Kidney epithelial cell (primary cell): ENCODE results near the gene THADA. TPM values are rescaled to one million over a fixed set of nuclear protein-coding genes. Genes with fewer than 3 reads are reported as not detected.

Source experiments
- DNase-seq: peaks from one replicate; pipeline ENCODE4 v3.0.0-alpha.2; 2010; ENCODE audit warnings: low read depth
- H3K27me3 ChIP-seq: 2 replicates; pipeline ENCODE4 v1.6.0; 2011; ENCODE audit warnings: low read length; ENCODE audit not compliant: control insufficient read depth, insufficient read depth
- H3K36me3 ChIP-seq: 2 replicates; pipeline ENCODE4 v1.5.1; 2011; ENCODE audit warnings: low read length; ENCODE audit not compliant: control insufficient read depth, insufficient read depth
- H3K4me3 ChIP-seq: 2 replicates; pipeline ENCODE4 v1.5.1; 2011; ENCODE audit warnings: low read depth, mild to moderate bottlenecking, control low read depth, low read length
- total RNA-seq: library from RNA; depleted of rRNA; stranded (reverse); fragments of >200 nt; gene quantifications from 2 replicates; pipeline ENCODE4 v1.2.3, GENCODE V29; 2015
- TF ChIP-seq, protein P1 (sequence below): IDR thresholded peaks from 2 replicates; pipeline ENCODE4 v1.5.1; 2011; ENCODE audit warnings: mild to moderate bottlenecking, moderate library complexity, low read length, control low read depth, inconsistent platforms; ENCODE audit not compliant: insufficient read depth, poor library complexity, severe bottlenecking

Gene THADA
- total RNA-seq, 1 donor from 2014 or later = 21.5 TPM

DNA sequence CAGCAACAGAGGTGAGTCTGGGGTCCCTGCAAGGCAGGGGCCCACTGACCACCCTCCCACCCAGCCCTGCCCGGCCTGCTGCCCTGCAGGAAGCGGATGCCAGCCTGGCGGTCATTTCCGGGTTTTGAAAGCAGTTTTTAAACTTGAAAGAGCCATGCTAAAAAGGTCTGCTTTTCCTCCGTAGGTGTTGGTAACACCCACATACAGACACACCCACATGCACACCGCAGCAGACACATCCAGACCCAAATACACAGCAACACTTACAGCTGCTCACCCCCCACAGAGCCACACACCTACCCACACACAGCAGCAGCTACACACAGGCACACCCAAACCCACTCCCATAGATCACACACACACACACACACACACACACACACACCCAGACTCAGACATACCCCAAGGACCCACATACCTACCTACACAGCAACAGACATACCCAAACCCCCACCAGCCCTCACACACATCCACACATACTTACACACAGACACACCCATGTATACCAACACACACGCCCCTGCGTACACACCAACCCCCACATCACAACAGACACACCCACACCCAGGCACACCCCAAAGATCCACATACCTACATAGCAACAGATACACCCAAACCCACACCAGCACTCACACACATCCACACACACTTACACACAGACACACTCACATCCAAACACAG, 377.0 kb downstream of the THADA start:
- TF ChIP-seq, protein P1, sequence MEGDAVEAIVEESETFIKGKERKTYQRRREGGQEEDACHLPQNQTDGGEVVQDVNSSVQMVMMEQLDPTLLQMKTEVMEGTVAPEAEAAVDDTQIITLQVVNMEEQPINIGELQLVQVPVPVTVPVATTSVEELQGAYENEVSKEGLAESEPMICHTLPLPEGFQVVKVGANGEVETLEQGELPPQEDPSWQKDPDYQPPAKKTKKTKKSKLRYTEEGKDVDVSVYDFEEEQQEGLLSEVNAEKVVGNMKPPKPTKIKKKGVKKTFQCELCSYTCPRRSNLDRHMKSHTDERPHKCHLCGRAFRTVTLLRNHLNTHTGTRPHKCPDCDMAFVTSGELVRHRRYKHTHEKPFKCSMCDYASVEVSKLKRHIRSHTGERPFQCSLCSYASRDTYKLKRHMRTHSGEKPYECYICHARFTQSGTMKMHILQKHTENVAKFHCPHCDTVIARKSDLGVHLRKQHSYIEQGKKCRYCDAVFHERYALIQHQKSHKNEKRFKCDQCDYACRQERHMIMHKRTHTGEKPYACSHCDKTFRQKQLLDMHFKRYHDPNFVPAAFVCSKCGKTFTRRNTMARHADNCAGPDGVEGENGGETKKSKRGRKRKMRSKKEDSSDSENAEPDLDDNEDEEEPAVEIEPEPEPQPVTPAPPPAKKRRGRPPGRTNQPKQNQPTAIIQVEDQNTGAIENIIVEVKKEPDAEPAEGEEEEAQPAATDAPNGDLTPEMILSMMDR = no peak
- H3K4me3 ChIP-seq = no peak overlapping the region
- DNase-seq = no peak
- H3K36me3 ChIP-seq = peaks cover 1% of the 10 kb centered on the region
- H3K27me3 ChIP-seq = no peaks in the 10 kb centered on the region

- TF ChIP-seq, protein P1 = no peak
- Histone ChIP-seq H3K27me3 (no peaks in the 10 kb centered on the region), H3K36me3 (no peaks in the 10 kb centered on the region), H3K4me3 (no peak overlapping the region)
- no peak for DNase-seq
Observed at GRCh38 chr2:43218155-43218701, 377.6 kb downstream of the THADA start.

DNA sequence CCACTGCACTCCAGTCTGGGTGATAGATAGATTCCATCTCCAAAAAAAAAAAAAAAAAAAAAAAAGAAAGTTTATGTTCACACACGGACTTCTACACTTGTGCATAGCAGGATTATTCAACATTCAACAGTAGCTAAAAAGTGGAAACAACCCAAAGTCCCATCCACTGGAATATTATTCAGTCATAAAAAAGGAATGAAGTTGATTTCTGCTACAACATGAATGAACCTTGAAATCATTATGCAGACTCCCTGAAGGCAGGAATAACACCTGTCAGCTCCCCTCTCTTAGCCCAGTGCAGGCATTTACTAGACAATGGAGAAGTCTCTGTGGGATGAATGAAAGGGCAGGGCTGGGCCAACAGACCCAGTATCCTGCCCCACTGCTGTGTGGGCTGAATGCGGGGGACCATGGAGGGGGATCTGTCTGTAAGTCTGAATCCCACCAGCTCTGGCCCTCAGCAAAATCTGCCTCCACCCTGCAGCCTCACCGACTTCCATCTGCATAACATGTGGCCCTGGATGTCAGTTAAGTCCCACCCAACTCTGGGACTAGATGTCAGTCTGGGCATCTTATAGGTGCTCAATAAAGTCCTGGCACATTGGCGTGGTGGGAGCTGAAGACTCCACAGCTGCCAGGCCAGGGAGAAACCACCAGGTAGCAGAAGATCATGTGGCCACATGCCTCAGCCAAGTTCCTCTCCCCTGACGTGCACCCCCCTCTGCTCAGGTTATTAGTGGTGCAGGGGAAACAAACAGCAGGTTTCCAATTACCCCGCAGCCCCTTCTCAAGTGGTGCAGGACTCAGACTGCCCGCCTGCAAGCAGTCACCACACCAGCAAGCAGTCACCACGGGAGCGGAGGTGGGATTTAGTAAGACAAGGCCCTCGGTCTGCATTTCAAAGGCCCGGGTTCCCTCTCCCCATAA, 378.3 kb downstream of the THADA start:
- Histone ChIP-seq H3K4me3 (no peak overlapping the region), H3K27me3 (no peaks in the 10 kb centered on the region), H3K36me3 (no peaks in the 10 kb centered on the region)
- TF ChIP-seq, protein P1 = no peak
- no peak for DNase-seq

DNA sequence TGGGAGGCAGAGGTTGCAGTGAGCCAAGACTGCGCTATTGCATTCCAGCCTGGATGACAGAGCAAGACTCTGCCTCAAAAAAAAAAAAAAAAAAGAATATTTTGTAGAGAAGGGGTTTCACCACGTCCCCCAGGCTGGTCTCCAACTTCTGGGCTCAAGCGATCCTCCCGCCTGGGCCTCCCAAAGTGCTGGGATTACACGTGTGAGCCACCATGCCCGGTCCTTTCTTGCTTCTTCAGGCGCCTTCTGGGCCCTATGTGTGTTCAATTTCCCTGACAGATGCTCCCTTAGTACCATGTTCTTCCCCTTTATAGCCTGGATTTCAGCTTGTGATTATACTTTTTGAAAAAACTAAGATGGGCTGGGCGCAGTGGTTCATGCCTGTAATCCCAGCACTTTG, 379.2 kb downstream of the THADA start:
- no peak for DNase-seq
- H3K36me3 ChIP-seq = no peaks in the 10 kb centered on the region
- TF ChIP-seq, protein P1 = no peak
- H3K4me3 ChIP-seq = no peak overlapping the region
- H3K27me3 ChIP-seq = no peaks in the 10 kb centered on the region

DNA sequence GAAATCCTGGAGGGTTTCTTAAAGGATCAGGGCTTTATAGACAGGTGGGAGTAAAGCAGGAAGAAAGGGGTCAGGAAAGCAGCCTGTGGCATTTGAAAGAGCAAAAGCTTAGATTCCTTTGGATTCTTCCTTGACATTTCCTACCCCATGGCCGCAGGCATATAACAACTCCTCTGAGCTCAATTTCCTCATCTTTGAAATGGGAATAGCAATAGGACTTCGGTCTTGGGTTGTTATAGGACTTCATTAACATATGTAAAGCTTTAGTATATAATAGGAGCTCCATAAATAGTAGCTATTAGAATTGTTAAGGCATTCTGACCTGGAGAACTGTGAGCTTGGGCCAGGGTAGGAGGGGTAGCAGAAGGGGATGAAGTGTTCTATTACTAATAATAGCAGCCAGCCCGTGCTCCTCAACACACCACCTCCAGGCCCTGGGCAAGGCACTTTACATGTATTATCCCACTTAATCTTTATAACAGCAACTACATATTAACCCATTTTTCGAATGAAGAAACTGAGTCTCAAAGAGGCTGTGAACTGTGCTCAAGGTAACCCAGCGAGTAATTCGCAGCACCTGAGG, 380.1 kb downstream of the THADA start:
- H3K4me3 ChIP-seq = no peak overlapping the region
- DNase-seq = no peak
- H3K27me3 ChIP-seq = no peaks in the 10 kb centered on the region
- no peaks in the 10 kb centered on the region for H3K36me3 ChIP-seq
- TF ChIP-seq, protein P1 = no peak
